H1 (cell line): ENCODE measurements around the gene AVL9. TPM values are rescaled to one million over a fixed set of nuclear protein-coding genes. Genes with fewer than 3 reads are reported as not detected.

Source experiments
- CTCF ChIA-PET: fragments of 300-600 bp; sonication (Branson Sonifier 250); formaldehyde crosslinking; loops from one replicate; lab custom pipeline; 2021; ENCODE audit not compliant: partially characterized antibody; lab: Charles Lee
- POLR2A ChIA-PET: fragments of 300-600 bp; sonication (Branson Sonifier 250); formaldehyde crosslinking; loops from one replicate; lab custom pipeline; 2021; ENCODE audit warnings: inconsistent platforms; ENCODE audit not compliant: partially characterized antibody; lab: Charles Lee
- DNase-seq, 2 experiments: peaks; one replicate each; pipeline versions ENCODE4 v3.0.0 to v3.0.0-alpha.2; 2010 to 2022; ENCODE audit warnings: low spot score in 2 of 2, low read depth in 1 of 2, mixed read lengths in 1 of 2
- FAIRE-seq: peaks from 2 replicates; lab custom pipeline; 2011; peaks lifted over from hg19 to GRCh38; lab: Jason Lieb, UNC
- H2AFZ ChIP-seq: 2 replicates; pipeline ENCODE4 v1.8.1; 2012; ENCODE audit warnings: low read length, inconsistent platforms
- H2AK5ac ChIP-seq: 2 replicates; pipeline ENCODE4 v1.6.1; 2013; ENCODE audit warnings: low read depth, low read length
- H2BK120ac ChIP-seq: replicated peaks from 2 replicates; pipeline ENCODE3; 2013; ENCODE audit warnings: low read depth, low read length, inconsistent platforms
- H2BK12ac ChIP-seq: 2 replicates; pipeline ENCODE4 v1.6.1; 2013; ENCODE audit warnings: low read depth, low read length
- H2BK15ac ChIP-seq: 2 replicates; pipeline ENCODE4 v1.6.1; 2013; ENCODE audit warnings: low read length
- H2BK20ac ChIP-seq: 2 replicates; pipeline ENCODE4 v1.6.1; 2013; ENCODE audit warnings: low read length
- H2BK5ac ChIP-seq: 2 replicates; pipeline ENCODE4 v1.6.1; 2013; ENCODE audit warnings: low read depth, low read length
- H3K14ac ChIP-seq: 2 replicates; pipeline ENCODE4 v1.6.1; 2013; ENCODE audit warnings: inconsistent platforms; ENCODE audit not compliant: insufficient read length
- H3K18ac ChIP-seq: 2 replicates; pipeline ENCODE4 v1.6.1; 2013; ENCODE audit warnings: low read length; ENCODE audit errors: extremely low read depth
- H3K23ac ChIP-seq: 2 replicates; pipeline ENCODE4 v1.6.1; 2013; ENCODE audit warnings: inconsistent platforms; ENCODE audit not compliant: insufficient read length
- H3K23me2 ChIP-seq: 2 replicates; pipeline ENCODE4 v1.6.1; 2013; ENCODE audit warnings: low read depth, low read length
- H3K27ac ChIP-seq: 2 replicates; pipeline ENCODE4 v1.6.1; 2011; ENCODE audit warnings: low read depth, low read length, inconsistent platforms
- H3K27me3 ChIP-seq, 4 experiments: replicated peaks in 1 of 4; 1 replicate in 1 of 4; 2 replicates in 3 of 4; pipeline versions ENCODE4 v1.6.1 to v1.8.1; 2011 to 2013; ENCODE audit warnings: low read length in 3 of 4, mild to moderate bottlenecking in 3 of 4, inconsistent platforms in 2 of 4, mixed read lengths in 2 of 4, moderate library complexity in 1 of 4; ENCODE audit not compliant: control insufficient read depth in 3 of 4, insufficient read depth in 3 of 4; ENCODE audit errors: extremely low read depth in 1 of 4
- H3K36me3 ChIP-seq, 4 experiments: 2 replicates each; pipeline versions ENCODE4 v1.6.1 to v1.8.1; 2011 to 2013; ENCODE audit warnings: mild to moderate bottlenecking in 4 of 4, low read length in 3 of 4, moderate library complexity in 2 of 4, control low read depth in 1 of 4, inconsistent platforms in 1 of 4; ENCODE audit not compliant: insufficient read depth in 4 of 4, control insufficient read depth in 2 of 4
- H3K4ac ChIP-seq: replicated peaks from 2 replicates; pipeline ENCODE3; 2013; ENCODE audit warnings: low read length, low read depth, mixed read lengths, inconsistent platforms; ENCODE audit not compliant: insufficient read length
- H3K4me1 ChIP-seq, 4 experiments: replicated peaks in 1 of 4; 1 replicate in 1 of 4; 2 replicates in 3 of 4; pipeline versions ENCODE4 v1.6.1 to v1.8.1; 2011 to 2013; ENCODE audit warnings: low read length in 3 of 4, inconsistent platforms in 2 of 4, mixed read lengths in 1 of 4; ENCODE audit not compliant: insufficient read depth in 4 of 4, control insufficient read depth in 3 of 4
- H3K4me2 ChIP-seq, 2 experiments: 2 replicates each; pipeline versions ENCODE4 v1.6.1 to v1.8.1; 2011 to 2013; ENCODE audit warnings: low read depth in 2 of 2, low read length in 2 of 2, control low read depth in 1 of 2, inconsistent platforms in 1 of 2, mild to moderate bottlenecking in 1 of 2; ENCODE audit not compliant: insufficient read depth in 1 of 2
- H3K4me3 ChIP-seq, 4 experiments: fragments of 200-600, 300-600 bp in 1 of 4; sonication (generic), shearing (Covaris generic), sonication (Bioruptor Twin) in 1 of 4; 2 replicates each; pipeline versions ENCODE4 v1.5.1 to v1.8.1; 2011 to 2016; ENCODE audit warnings: low read length in 4 of 4, low read depth in 3 of 4, control low read depth in 2 of 4, inconsistent platforms in 2 of 4, mild to moderate bottlenecking in 2 of 4, mixed read lengths in 1 of 4, moderate library complexity in 1 of 4; ENCODE audit not compliant: insufficient read depth in 2 of 4; ENCODE audit errors: extremely low read depth in 1 of 4
- H3K56ac ChIP-seq: replicated peaks from 2 replicates; pipeline ENCODE3; 2013; ENCODE audit warnings: low read depth, mild to moderate bottlenecking, mixed read lengths, low read length, inconsistent platforms; ENCODE audit not compliant: insufficient read length
- H3K79me1 ChIP-seq: 2 replicates; pipeline ENCODE4 v1.6.1; 2013; ENCODE audit warnings: low read depth, low read length, control low read depth
- H3K79me2 ChIP-seq, 2 experiments: 2 replicates each; pipeline versions ENCODE4 v1.6.1 to v1.8.1; 2012 to 2013; ENCODE audit warnings: low read length in 2 of 2, mild to moderate bottlenecking in 2 of 2, inconsistent platforms in 1 of 2; ENCODE audit not compliant: insufficient read depth in 2 of 2, control insufficient read depth in 1 of 2
- H3K9ac ChIP-seq, 4 experiments: replicated peaks in 1 of 4; 1 replicate in 1 of 4; 2 replicates in 3 of 4; pipeline versions ENCODE4 v1.6.1 to v1.8.1; 2011 to 2013; ENCODE audit warnings: low read depth in 3 of 4, low read length in 3 of 4, control low read depth in 2 of 4, mild to moderate bottlenecking in 2 of 4, moderate library complexity in 2 of 4, inconsistent platforms in 1 of 4; ENCODE audit errors: extremely low read depth in 1 of 4
- H3K9me3 ChIP-seq, 2 experiments: 2 replicates each; pipeline versions ENCODE4 v1.6.1 to v1.8.1; 2012 to 2013; ENCODE audit warnings: mild to moderate bottlenecking in 2 of 2, moderate library complexity in 2 of 2, control low read depth in 1 of 2, inconsistent platforms in 1 of 2, low read depth in 1 of 2, low read length in 1 of 2, mixed read lengths in 1 of 2; ENCODE audit not compliant: insufficient read depth in 2 of 2
- H4K20me1 ChIP-seq, 2 experiments: replicated peaks in 1 of 2; 2 replicates each; pipeline versions ENCODE3 to v1.8.1; 2011 to 2013; ENCODE audit warnings: inconsistent platforms in 2 of 2, low read length in 2 of 2, mild to moderate bottlenecking in 1 of 2; ENCODE audit not compliant: insufficient read depth in 2 of 2, control insufficient read depth in 1 of 2
- H4K5ac ChIP-seq: 2 replicates; pipeline ENCODE4 v1.6.1; 2013; ENCODE audit warnings: low read length, low read depth, mixed read lengths, inconsistent platforms; ENCODE audit not compliant: insufficient read length
- H4K8ac ChIP-seq: 2 replicates; pipeline ENCODE4 v1.8.0; 2013; ENCODE audit warnings: mild to moderate bottlenecking, moderate library complexity, low read length, inconsistent platforms; ENCODE audit not compliant: insufficient read depth; ENCODE audit errors: extremely low read depth
- H4K91ac ChIP-seq: replicated peaks from 2 replicates; pipeline ENCODE3; 2013; ENCODE audit warnings: low read length, mixed read lengths, inconsistent platforms; ENCODE audit not compliant: insufficient read length
- ASH2L ChIP-seq: fragments of 200-600, 300-600 bp; sonication (generic); IDR thresholded peaks from one replicate; pipeline ENCODE4 v1.7.1; 2017; ENCODE audit warnings: low read length
- CBX5 ChIP-seq: fragments of 300-800, 300-1000 bp; sonication (generic); IDR thresholded peaks from 2 replicates; pipeline ENCODE4 v1.7.1; 2016; ENCODE audit warnings: antibody characterized with exemption, low read length, low read depth
- CEBPB ChIP-seq: IDR thresholded peaks from 2 replicates; pipeline ENCODE4 v1.6.1; 2012; ENCODE audit warnings: low read depth, low read length
- CHD1 ChIP-seq: IDR thresholded peaks from 2 replicates; pipeline ENCODE4 v1.6.1; 2012; ENCODE audit warnings: low read depth, low read length, improper control_type of control experiment
- CREB1 ChIP-seq: IDR thresholded peaks from 2 replicates; pipeline ENCODE4 v1.6.1; 2012; ENCODE audit warnings: inconsistent platforms
- E2F6 ChIP-seq: IDR thresholded peaks from 2 replicates; pipeline ENCODE4 v1.6.1; 2012; ENCODE audit warnings: inconsistent platforms
- MAX ChIP-seq: IDR thresholded peaks from 2 replicates; pipeline ENCODE4 v1.6.1; 2012; ENCODE audit warnings: inconsistent platforms
- PHF8 ChIP-seq: fragments of 200-600 bp; sonication (generic); conservative IDR thresholded peaks from 2 replicates; pipeline ENCODE4 v1.7.1; 2012; ENCODE audit warnings: low read depth, mild to moderate bottlenecking, inconsistent platforms, low read length, moderate library complexity
- RAD21 ChIP-seq, 2 experiments: IDR thresholded peaks in 1 of 2; conservative IDR thresholded peaks in 1 of 2; 2 replicates each; pipeline ENCODE4 v1.6.1; 2011; ENCODE audit warnings: low read depth in 2 of 2, low read length in 2 of 2, improper control_type of control experiment in 1 of 2, inconsistent platforms in 1 of 2, mild to moderate bottlenecking in 1 of 2, moderate library complexity in 1 of 2
- RFX5 ChIP-seq: IDR thresholded peaks from 2 replicates; pipeline ENCODE4 v1.6.1; 2011; ENCODE audit warnings: low read depth, low read length, improper control_type of control experiment, borderline replicate concordance
- WGBS, 2 experiments: shearing (Covaris generic) in 1 of 2; methylation state at CpG; one replicate each; pipeline versions ENCODE4 v1.1.6 to v1.1.7; 2013 to 2015; ENCODE audit warnings: low lambda C conversion rate in 2 of 2, mixed read lengths in 2 of 2, inconsistent platforms in 1 of 2, low coverage in 1 of 2, missing lambda C conversion rate in 1 of 2; ENCODE audit not compliant: insufficient replicate concordance in 2 of 2, insufficient coverage in 1 of 2, insufficient read length in 1 of 2; ENCODE audit errors: extremely low coverage in 1 of 2, missing lambda C conversion rate in 1 of 2; 5-methylcytosine and 5-hydroxymethylcytosine counted together
- polyA plus RNA-seq, 7 experiments: library from polyadenylated mRNA; depleted of rRNA in 3 of 7; stranded (reverse) in 5 of 7; unstranded in 2 of 7; fragments of >200 nt in 5 of 7; fragments of 200-250 nt in 2 of 7; gene quantifications; 1 replicate in 5 of 7; 2 replicates in 1 of 7; 4 replicates in 1 of 7; pipeline versions ENCODE4 v1.2.1 to v1.2.3, GENCODE V29; 2011 to 2013; ENCODE audit warnings: missing spikeins in 2 of 7, mixed read lengths in 2 of 7
- total RNA-seq: library from RNA; stranded (reverse); fragmentation: NEBNext Ultra II Directional; extraction: Animal tissue kit (Norgen Biotek cat#: 25700); gene quantifications from 2 replicates; pipeline ENCODE4 v1.2.1, GENCODE V29; 2021

AVL9 gene
- total and polyA plus RNA-seq, 2 of the 8 experiments (the other 6 are each of a cell fraction or from before 2014, with no cell fraction given) = 15.5 to 42.1 TPM

DNA sequence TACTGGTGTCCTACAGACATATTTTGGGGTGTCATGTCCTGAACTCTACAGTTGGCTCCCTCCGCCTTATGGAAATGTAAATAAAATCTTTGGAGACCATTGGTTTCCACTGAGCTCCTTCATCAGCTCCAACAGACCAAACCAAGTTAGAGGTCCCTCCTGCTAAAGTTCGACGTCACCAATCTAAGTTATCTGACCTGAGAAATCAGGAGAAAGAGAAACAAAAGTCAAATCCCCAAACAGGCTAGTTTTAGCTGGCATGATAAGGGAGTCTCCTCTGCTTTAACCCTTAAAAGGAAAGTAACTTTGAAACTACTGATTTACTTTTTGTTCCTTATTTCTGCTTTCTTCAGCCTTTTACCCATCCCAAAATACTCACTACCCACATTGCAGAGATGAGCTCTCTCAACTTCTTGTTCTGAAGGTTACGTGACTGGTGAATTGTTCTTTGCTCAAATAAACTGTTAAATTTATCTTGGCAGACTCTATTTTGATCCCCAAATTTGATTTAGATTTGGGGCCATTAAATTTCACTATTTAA, 39.9 kb downstream of the AVL9 start:
- 79% methylated on average over 4 of the region's 4 CpGs; no CpG with 5 or more reads in 1 of the 2 experiments for WGBS, 2 experiments
- H3K27me3 ChIP-seq = no peaks in the 10 kb centered on the region
- no peak overlapping the region for H4K8ac ChIP-seq
- FAIRE-seq (no peak), DNase-seq (no peak)
- H4K91ac ChIP-seq = no peak overlapping the region
- no peak overlapping the region for H2AFZ ChIP-seq
- H2BK20ac ChIP-seq = no peak overlapping the region
- H3K23ac ChIP-seq = no peak overlapping the region
- H3K36me3 ChIP-seq = no peaks in the 10 kb centered on the region; a peak in 1 of 8 replicates
- H3K27ac ChIP-seq = no peak overlapping the region
- POLR2A ChIA-PET = interaction anchor here (1.3 kb wide), 1 partner anchor 39 kb away, joined by 6 read pairs; the partner anchor contains the start of gene AVL9
- TF ChIP-seq PHF8 = no peak
- TF ChIP-seq E2F6 = no peak
- no peak for TF ChIP-seq MAX
- TF ChIP-seq RFX5 = no peak
- TF ChIP-seq CHD1 = no peak
- TF ChIP-seq ASH2L = no peak
- TF ChIP-seq CBX5 = no peak
- no peak for TF ChIP-seq CREB1
- no peak for TF ChIP-seq CEBPB
- no peak for TF ChIP-seq RAD21 (IDR thresholded peaks at IDR 0.05 in 1 of 2, conservative IDR thresholded peaks at IDR 0.05 in 1 of 2; ENCODE audit: low read depth in 2 of 2, low read length in 2 of 2)
- peaks cover 0 to 58% of the 10 kb centered on the region in 2 experiments; a peak in 3 of 4 replicates for H3K79me2 ChIP-seq
- H4K20me1 ChIP-seq = peaks cover 0 to 6% of the 10 kb centered on the region in 2 experiments
- H3K23me2 ChIP-seq = no peaks in the 10 kb centered on the region
- H2BK120ac ChIP-seq = no peak overlapping the region
- H2BK15ac ChIP-seq = no peak overlapping the region
- H2BK12ac ChIP-seq = no peak overlapping the region; the same call in 1 of the 2 replicates
- H3K14ac ChIP-seq = no peak overlapping the region
- H3K4me2 ChIP-seq = no peak overlapping the region
- H4K5ac ChIP-seq = no peak overlapping the region
- H2BK5ac ChIP-seq = no peak overlapping the region
- no peak overlapping the region for H3K56ac ChIP-seq
- H3K4me1 ChIP-seq = peaks cover 2 to 12% (median 6%) of the 10 kb centered on the region in 4 experiments; a peak in 6 of 7 replicates
- H3K4ac ChIP-seq = no peak overlapping the region
- H3K9ac ChIP-seq = no peak overlapping the region
- no peak overlapping the region for H3K4me3 ChIP-seq
- H3K18ac ChIP-seq = no peak overlapping the region
- CTCF ChIA-PET = interaction anchor here (1.5 kb wide), 1 partner anchor 11 kb away, joined by 3 read pairs; no protein-coding TSS in a partner anchor
- no peak overlapping the region for H2AK5ac ChIP-seq
- H3K9me3 ChIP-seq = no peaks in the 10 kb centered on the region
- H3K79me1 ChIP-seq = no peaks in the 10 kb centered on the region; the same call in 1 of the 2 replicates
